Lower lobe of right lung (tissue), 2 donors: Measurements from ENCODE around the gene LCN2. TPM values are rescaled to one million over a fixed set of nuclear protein-coding genes. Genes with fewer than 3 reads are reported as not detected.

Experiments
- ATAC-seq, 2 donors: fragments of 200-7000 bp; cut with Tn5 transposase; one replicate each; pipeline ENCODE4 v1.9.1; 2020 to 2022; ENCODE audit warnings: mild to moderate bottlenecking in 2 of 2, moderate library complexity in 2 of 2
- DNase-seq: peaks from one replicate; pipeline ENCODE4 v3.0.0-alpha.2; 2020
- H3K27ac ChIP-seq: fragments of 200-600 bp; one replicate; pipeline ENCODE4 v1.8.0; 2022
- H3K27me3 ChIP-seq: fragments of 200-600 bp; one replicate; pipeline ENCODE4 v1.8.0; 2022; ENCODE audit warnings: low read depth
- H3K36me3 ChIP-seq: fragments of 200-600 bp; one replicate; pipeline ENCODE4 v1.8.0; 2022; ENCODE audit warnings: mild to moderate bottlenecking
- H3K4me1 ChIP-seq: fragments of 200-600 bp; one replicate; pipeline ENCODE4 v1.8.0; 2022
- H3K4me3 ChIP-seq: fragments of 200-600 bp; one replicate; pipeline ENCODE4 v1.8.0; 2022; ENCODE audit warnings: mild to moderate bottlenecking
- H3K9me3 ChIP-seq: fragments of 200-600 bp; one replicate; pipeline ENCODE4 v1.8.0; 2022
- CTCF ChIP-seq: fragments of 200-600 bp; IDR thresholded peaks from one replicate; pipeline ENCODE4 v1.8.0; 2022; ENCODE audit warnings: antibody characterized with exemption, mild to moderate bottlenecking
- intact Hi-C: fragments of 100-400 bp; cut with DNase I; formaldehyde crosslinking; loops from one replicate; pipeline ENCODE4 v1.11.0; 2022
- total RNA-seq: library from RNA; stranded (reverse); fragmentation: NEBNext Ultra II Directional; extraction: Animal tissue kit (Norgen Biotek cat#: 25700); gene quantifications from one replicate; pipeline ENCODE4 v1.2.1, GENCODE V29; 2021
- donor health status: DM: no; HTN: yes; CAD: no; lungs with severe emphysema.

Gene LCN2
- total RNA-seq, 1 donor from 2014 or later: 83.4 TPM

- intact Hi-C loops: no loop called here
- no peak for DNase-seq
- H3K36me3 ChIP-seq: peaks cover 58% of the 10 kb centered on the region
Measured at GRCh38 chr9:128163523-128164306, 14.5 kb downstream of the LCN2 start.

GRCh38 chr9:128164307-128164885 is 15.1 kb downstream of the LCN2 start:
- no peaks in the 10 kb centered on the region for H3K9me3 ChIP-seq
- ATAC-seq (no peak), DNase-seq (no peak)
- peaks cover 15% of the 10 kb centered on the region for H3K4me1 ChIP-seq
- intact Hi-C loops: no loop called here
- no peak overlapping the region for H3K4me3 ChIP-seq
- H3K27ac ChIP-seq: no peak overlapping the region
- no peak for TF ChIP-seq CTCF
- no peaks in the 10 kb centered on the region for H3K27me3 ChIP-seq
- H3K36me3 ChIP-seq: peaks cover 65% of the 10 kb centered on the region

More at GRCh38 chr9:128163523-128164306, 14.5 kb downstream of the LCN2 start:
- no peak overlapping the region for H3K27ac ChIP-seq
- no peaks in the 10 kb centered on the region for H3K27me3 ChIP-seq
- H3K4me3 ChIP-seq: no peak overlapping the region
- peaks cover 18% of the 10 kb centered on the region for H3K4me1 ChIP-seq
- no peak for TF ChIP-seq CTCF
- H3K9me3 ChIP-seq: no peaks in the 10 kb centered on the region
- ATAC-seq: no peak

- Histone ChIP-seq H3K4me1 (peaks cover 3% of the 10 kb centered on the region), H3K27ac (no peak overlapping the region), H3K36me3 (peaks cover 83% of the 10 kb centered on the region), H3K9me3 (no peaks in the 10 kb centered on the region), H3K27me3 (no peaks in the 10 kb centered on the region), H3K4me3 (no peak overlapping the region)
- ATAC-seq: no peak
- no peak for TF ChIP-seq CTCF
- intact Hi-C loops: no loop called here
- no peak for DNase-seq
Measured at GRCh38 chr9:128166169-128166568, 16.9 kb downstream of the LCN2 start.

GRCh38 chr9:128167209-128167608 is 18.0 kb downstream of the LCN2 start:
- no peak for ATAC-seq
- H3K4me3 ChIP-seq: no peak overlapping the region
- H3K27me3 ChIP-seq: no peaks in the 10 kb centered on the region
- H3K27ac ChIP-seq: no peak overlapping the region
- intact Hi-C loops: no loop called here
- no peak for TF ChIP-seq CTCF
- no peaks in the 10 kb centered on the region for H3K9me3 ChIP-seq
- DNase-seq: no peak
- H3K36me3 ChIP-seq: peaks cover 85% of the 10 kb centered on the region
- H3K4me1 ChIP-seq: no peaks in the 10 kb centered on the region

GRCh38 chr9:128168731-128169308 is 19.6 kb downstream of the LCN2 start:
- Histone ChIP-seq H3K4me1 (no peaks in the 10 kb centered on the region), H3K4me3 (no peak overlapping the region), H3K36me3 (peaks cover 78% of the 10 kb centered on the region), H3K9me3 (no peaks in the 10 kb centered on the region), H3K27ac (no peak overlapping the region), H3K27me3 (no peaks in the 10 kb centered on the region)
- intact Hi-C loops: no loop called here
- DNase-seq (no peak), ATAC-seq (no peak)
- TF ChIP-seq CTCF: no peak
